ENCODE data around the gene NOL4L.
"Not testable (repeated sequence)": the region's sequence is repeated elsewhere in the genome, so short reads cannot be mapped to it uniquely, and the experiment has no call there.

NOL4L gene

GRCh38 chr20:32594204-32594603 is 9.1 kb upstream of the NOL4L start:
- no peak for DNase-seq

DNA sequence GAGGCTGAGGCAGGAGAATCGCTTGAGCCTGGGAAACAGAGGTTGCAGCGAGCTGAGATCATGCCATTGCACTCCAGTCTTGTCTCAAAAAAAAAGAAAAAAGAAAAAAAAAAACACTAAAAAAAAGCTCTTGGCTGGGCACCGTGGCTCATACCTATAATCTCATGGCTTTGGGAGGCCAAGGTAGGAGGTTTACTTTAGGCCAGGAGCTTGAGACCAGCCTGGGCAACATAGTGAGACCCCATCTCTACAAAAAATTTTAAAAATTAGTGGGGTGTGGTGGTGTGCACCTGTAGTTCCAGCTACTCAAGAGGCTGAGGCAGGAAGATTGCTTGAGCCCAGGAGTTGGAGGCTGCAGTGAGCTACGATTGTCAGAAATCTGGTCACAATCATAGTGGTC is 7.5 kb upstream of the NOL4L start:
- DNase-seq: not testable (repeated sequence)

DNA sequence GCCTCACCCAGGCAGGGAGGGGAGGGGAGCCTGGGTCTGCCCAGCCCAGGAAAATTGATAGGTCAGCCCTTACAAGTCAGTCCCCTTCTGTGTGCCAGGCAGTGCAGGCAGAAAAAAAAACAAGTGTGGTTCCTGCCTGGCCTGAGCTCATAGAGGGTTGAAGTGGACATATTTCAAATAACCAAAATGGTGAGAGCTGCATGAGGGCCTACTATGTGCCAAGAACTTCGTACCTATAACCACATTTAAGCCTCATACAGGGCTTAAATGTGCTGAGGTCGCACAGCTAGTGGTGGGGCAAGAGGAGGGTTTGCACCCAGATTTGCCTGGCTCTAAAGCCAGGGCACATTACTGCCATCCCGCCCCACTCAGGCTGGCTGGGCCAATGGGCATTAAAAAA is 6.9 kb upstream of the NOL4L start:
- DNase-seq: no peak

- DNase-seq: no peak
Measured at GRCh38 chr20:32589769-32590168, 4.6 kb upstream of the NOL4L start.

- DNase-seq: peak in 1 of 2 donors; percentile 37
Measured at GRCh38 chr20:32589256-32589655, 4.1 kb upstream of the NOL4L start.

DNA sequence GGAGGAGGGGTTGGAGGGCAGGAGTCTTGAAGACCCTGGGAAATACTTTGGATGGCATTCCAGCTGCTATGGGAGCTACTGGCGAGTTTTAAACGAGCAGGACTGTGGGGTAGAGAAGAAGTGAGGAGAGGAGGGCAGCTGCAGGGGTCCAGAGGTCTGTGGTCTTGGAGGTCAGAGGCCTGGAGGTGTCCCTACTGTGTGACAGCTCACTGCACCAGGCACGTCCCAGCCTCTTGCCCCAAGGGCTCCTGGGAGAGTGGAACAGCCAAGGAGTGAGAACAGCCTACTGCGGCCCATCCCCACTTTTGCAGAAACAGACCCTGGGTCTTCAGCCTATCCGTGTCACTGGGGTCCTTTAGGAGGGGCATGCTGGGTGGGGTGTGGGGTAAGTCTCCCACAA is 2.9 kb upstream of the NOL4L start:
- DNase-seq: no peak

DNA sequence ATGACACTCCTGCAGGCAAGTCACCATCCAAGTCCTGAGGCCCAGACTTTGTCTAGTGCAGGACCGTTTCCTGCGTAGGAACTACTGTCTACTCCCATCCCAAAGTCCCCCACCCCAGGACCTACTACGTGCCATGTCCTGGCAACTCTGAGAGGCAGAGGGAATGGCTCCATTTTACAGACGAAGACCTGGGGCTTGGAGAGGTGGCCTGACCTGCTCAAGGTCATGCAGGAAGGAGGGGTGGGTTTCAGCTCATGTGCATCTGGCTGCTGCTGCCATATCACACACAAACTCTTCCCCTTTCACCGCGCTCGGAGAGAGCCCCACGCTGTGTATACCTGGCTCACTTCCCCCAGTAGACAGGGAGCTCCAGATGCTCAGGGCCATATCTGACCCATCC is 1.2 kb upstream of the NOL4L start:
- no peak for DNase-seq

GRCh38 chr20:32585586-32586127 is 524 bp upstream of the NOL4L start:
- DNase-seq: no peak

DNA sequence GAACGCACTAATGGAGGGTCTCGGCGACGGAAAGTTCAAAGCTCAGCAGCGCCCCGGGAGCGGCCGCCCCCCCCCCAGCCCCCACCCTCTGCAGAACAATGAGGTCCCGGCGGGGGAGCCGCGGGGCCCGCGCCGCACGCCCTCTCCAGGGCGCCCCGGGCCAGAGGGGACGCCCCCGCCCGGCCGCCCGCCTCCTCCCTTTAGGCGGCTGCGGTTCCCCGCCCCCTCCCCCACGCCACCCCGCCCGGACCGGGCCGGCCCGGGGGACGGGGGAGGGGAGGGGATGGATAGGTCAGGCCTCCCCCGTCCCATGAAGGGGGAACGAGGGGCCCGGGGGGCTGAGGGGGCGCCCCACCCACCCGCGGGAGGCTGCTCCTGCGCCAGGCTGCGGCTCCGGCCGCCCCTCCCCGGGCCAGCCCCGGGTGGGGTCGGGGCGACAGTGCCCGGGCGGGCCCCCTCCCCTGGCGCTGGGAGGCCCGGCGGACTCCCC is 1.5 kb downstream of the NOL4L start:
- no peak for DNase-seq

- peak in 1 of 2 donors; percentile 30 for DNase-seq
Measured at GRCh38 chr20:32582659-32583580, 2.2 kb downstream of the NOL4L start.

DNA sequence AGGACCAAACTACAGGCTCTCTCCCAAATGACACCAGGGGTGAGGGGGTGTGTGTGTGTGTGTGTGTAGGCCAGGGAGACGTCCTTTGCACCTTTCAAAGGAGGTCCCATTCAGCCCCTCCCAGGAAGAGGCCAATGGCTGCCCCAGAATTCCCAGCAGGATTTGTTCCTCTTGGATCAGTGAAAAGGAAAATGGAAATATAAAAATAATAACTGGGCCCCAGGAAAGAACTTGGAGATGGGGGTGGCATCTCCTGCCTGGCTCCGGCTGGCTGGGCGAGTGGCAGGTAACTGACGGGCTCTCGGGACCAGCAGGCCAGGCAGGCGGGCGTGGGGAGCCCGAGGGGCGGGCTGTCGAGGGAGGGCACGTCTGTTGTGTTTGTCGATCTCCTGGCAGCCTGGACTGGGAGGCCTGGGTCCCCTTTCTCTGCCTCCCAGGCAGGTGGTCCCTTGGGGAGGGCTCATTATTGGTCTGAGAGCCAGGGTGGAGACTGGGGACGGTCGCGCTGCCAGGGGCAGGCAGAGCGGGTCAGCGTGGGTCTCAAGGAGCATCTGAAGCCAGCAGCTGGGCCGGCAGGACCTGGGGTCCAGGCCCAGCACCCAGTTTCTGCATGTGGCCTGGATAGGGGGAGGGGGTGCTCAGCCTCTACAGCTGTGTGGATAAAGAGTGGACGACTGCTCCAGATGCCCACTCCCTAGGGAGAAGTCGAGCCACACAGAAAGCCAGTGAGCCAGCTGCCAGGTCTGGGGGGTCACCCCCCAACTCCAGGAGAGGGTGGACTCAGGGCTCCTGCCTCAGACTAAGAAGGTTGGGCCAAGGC is 3.1 kb downstream of the NOL4L start:
- no peak for DNase-seq

DNA sequence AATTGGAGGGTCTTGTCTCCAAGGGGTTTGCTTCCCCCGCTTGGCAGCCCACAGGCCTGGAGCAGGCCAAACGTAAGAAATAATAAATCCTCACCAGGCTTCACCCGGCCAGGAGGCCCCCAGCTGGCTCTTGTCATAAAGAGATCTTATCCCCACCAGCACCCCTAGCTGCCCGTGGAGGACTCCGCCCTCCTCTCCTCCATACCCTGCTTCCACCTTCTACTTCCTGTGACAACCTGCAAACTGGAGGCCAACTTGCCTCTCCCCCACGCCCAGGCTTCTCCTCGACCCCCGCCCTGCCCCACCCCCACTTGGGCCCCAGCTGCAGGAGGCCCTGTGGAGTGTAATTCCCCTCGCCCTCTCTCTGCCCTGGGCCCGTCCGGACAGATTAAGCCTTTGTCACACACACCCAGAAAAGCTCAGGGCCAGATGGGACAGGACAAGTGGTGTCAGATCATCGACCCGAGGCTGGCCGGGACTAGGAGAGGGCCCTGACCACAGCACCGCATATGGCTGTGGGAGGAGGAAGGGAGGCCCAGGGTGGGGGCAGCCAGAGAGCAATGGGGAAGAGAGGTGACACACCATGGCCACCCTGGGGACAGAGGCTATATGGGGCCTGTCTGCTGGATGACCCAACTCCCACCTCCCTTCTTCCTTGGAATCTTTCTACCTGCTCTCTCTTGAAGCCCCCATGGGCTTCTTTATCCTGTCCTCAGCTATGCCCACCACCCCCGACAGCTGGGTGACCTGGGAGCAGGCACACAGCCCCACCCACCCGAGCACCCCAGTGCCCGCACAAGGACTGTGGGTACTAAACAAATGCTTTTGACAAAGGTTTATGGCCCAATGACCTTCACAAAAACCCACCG is 3.9 kb downstream of the NOL4L start:
- peak; percentile 17 to 39 for DNase-seq

DNA sequence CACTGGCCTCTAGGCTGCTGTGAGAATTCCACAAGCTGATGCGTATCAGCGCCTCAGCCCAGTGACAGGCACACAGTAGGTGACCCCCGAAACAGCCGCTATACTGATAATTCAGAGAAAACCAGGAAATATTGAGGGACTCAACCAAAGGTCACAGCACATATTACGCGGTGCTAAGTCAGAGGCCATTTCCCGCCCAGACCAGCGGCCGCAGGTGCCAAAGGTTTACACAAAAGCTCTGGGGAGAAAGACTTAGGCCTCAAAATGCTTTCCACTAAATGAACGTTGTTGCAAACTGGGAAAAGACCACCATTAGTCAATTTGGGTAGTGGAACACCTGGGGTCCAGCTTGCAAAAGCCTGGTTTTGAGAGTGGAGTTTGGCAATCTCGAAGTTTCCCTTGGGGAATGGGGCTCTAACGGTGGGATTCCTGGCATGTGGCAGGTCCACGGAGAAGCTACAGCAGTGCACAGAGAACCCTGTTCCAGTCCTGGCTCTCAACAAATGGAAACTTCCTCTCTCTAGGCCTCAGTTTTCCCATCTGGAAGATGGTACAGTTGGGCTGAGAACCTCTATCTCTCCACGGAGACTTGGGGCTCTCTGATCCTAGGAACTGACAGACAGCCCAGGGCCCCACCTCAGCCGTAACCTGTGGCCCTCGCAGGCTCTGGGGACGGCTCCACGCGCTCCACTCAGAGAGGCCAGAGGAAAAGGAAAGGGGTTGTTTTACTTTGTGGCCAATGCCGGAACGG is 4.7 kb downstream of the NOL4L start:
- no peak for DNase-seq

GRCh38 chr20:32578840-32579390 is 6.2 kb downstream of the NOL4L start:
- no peak for DNase-seq

DNA sequence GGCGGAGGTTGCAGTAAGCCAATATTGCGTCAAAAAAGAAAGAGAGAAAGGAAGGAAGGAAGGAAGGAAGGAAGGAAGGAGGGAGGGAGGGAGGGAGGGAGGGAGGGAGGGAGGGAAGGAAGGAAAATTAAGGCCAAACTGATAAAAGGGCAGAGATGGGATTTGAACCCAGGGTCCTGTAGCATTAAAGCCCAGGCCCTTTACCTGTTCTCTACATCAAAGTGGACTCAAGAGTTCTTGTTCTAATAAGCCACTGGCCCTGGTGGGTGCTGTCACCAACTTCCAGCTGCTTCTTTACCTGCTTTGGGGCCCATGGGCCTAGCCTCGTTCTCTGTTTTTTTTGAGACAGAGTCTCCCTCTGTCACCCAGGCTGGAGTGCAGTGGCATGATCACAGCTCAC is 7.1 kb downstream of the NOL4L start:
- not testable (repeated sequence) for DNase-seq

DNA sequence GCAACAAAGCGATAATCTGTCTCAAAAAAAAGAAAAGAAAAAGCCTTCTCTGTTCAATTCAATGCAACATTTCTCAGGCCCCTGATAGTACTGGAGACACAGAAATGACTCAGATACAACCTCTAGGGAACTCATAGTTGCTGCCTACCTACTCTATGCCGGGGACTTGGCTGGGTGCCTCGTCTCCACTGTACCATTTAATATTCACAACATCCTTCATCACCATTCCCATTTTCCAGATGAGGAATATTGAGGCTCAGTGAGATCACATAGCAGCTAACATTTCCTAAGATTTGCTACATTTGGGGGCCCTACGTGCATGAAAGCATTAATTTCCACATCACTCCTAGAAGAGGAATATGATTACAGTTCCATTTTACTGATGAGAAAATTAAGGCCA is 7.5 kb downstream of the NOL4L start:
- DNase-seq: no peak

- no peak for DNase-seq
Measured at GRCh38 chr20:32577023-32577422, 8.1 kb downstream of the NOL4L start.

DNA sequence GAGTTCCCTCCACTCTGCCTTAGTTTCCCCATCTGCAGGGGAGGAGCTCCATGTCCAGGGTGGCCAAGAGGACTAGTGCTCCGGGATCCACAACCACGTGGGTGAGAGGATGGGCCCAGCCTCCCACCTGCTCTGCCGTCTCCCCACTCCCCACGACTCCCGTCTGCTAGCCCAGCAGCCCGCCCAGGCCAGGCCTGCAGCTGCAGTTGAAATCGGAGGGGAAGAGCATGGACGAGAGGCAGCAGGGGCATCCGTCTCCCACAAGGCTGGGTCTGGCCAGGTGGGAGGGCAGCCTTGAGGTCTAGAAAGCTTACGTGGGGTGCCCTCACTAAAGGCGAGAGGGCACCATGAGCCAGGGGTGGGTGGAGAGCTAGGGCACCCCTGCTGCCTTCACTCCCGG is 8.6 kb downstream of the NOL4L start:
- no peak for DNase-seq

DNA sequence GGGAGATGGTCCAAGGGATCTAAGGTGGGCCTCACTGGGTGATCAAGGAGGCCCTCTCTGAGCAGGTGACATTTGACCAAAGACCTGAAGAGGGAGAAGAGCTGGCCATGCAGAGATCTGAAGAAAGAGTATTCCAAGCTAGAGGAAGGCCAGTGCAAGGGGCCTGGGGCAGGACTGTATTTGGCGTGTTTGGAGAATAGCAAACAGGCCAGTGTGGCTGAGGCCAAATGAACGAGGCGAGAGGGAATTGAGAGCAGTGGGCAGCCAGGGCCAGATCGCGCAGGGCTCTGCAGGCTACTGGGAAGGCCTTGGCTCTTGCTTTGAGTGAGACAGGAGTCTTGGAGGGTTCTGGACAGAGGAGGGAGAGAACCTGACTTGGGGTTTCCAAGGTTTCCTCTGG is 9.3 kb downstream of the NOL4L start:
- DNase-seq: no peak

DNA sequence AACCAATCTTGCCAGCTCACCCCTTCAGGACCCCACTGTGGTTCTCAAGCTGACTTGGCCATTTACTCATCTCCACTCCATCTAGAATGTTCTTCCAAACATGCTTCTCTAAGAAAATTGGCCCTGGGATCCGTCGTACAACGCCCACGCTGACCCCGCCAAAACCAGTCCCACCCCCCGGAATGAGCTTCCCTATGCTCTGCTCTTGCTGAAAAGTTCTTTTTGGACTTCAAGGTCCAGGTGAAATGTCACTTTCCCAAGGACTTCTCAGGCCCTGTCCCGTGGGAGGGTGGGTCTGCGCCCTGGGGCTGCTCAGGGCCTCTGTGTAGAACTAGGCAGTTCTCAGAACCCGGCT is 9.9 kb downstream of the NOL4L start:
- no peak for DNase-seq

Data from CD4-positive, alpha-beta T cell treated with Interleukin-4 for 1 hour (primary cell).